Testis (tissue), 3 donors: ENCODE data around the gene ERMP1. TPM values are rescaled to one million over a fixed set of nuclear protein-coding genes. Genes with fewer than 3 reads are reported as not detected.

ENCODE experiments used
- DNase-seq: peaks from one replicate; pipeline ENCODE4 v3.0.0-alpha.2; 2019
- H3K27ac ChIP-seq, 2 donors: fragments of 200-600 bp; sonication (generic); one replicate each; pipeline ENCODE4 v1.5.1; 2019
- H3K27me3 ChIP-seq: fragments of 200-600 bp; sonication (generic); one replicate; pipeline ENCODE4 v1.5.1; 2019
- H3K36me3 ChIP-seq: fragments of 200-600 bp; sonication (generic); one replicate; pipeline ENCODE4 v1.5.1; 2017; ENCODE audit warnings: low read depth; ENCODE audit errors: missing control alignments
- H3K4me1 ChIP-seq: fragments of 200-600 bp; sonication (generic); one replicate; pipeline ENCODE4 v1.5.1; 2019
- H3K4me3 ChIP-seq, 2 donors: fragments of 200-600 bp; sonication (generic); one replicate each; pipeline ENCODE4 v1.5.1; 2017 to 2019
- H3K9me3 ChIP-seq: fragments of 200-600 bp; sonication (generic); one replicate; pipeline ENCODE4 v1.5.1; 2017
- CTCF ChIP-seq, 3 experiments: fragments of 450-650 bp in 2 of 3; fragments of 200-600 bp in 1 of 3; sonication (generic) in 1 of 3; IDR thresholded peaks; one replicate each; pipeline ENCODE4 v1.5.1; 2016 to 2019; ENCODE audit warnings: antibody characterized with exemption in 3 of 3, mild to moderate bottlenecking in 2 of 3, moderate library complexity in 1 of 3
- POLR2A ChIP-seq: fragments of 450-650 bp; IDR thresholded peaks from one replicate; pipeline ENCODE4 v1.6.1; 2017; ENCODE audit warnings: antibody characterized with exemption, mild to moderate bottlenecking, moderate library complexity
- WGBS, 2 donors: methylation state at CpG; one replicate each; pipeline ENCODE4 v1.1.5; 2018; 5-methylcytosine and 5-hydroxymethylcytosine counted together
- intact Hi-C: fragments of 100-400 bp; cut with DNase I; formaldehyde crosslinking; loops from one replicate; pipeline ENCODE4 v1.15.1; 2023; ENCODE audit warnings: low total_unique reads
- polyA plus RNA-seq: library from polyadenylated mRNA; stranded (reverse); fragments of 350-450 nt; fragmentation: Illumina TruSeq; extraction: RNeasy Lipid Tissue Mini Kit (QIAGEN cat#74804); gene quantifications from one replicate; pipeline ENCODE4 v1.2.3, GENCODE V29; 2014; ENCODE audit warnings: low read depth, low replicate concordance; ENCODE audit not compliant: insufficient read depth
- total RNA-seq, 2 donors: library from RNA; depleted of rRNA; stranded (reverse); fragments of >200 nt; gene quantifications; one replicate each; pipeline ENCODE4 v1.2.3, GENCODE V29; 2016

ERMP1 gene
- total and polyA plus RNA-seq, 3 donors from 2014 or later, result 25.7 to 28.9 (median 28.4) TPM

DNA sequence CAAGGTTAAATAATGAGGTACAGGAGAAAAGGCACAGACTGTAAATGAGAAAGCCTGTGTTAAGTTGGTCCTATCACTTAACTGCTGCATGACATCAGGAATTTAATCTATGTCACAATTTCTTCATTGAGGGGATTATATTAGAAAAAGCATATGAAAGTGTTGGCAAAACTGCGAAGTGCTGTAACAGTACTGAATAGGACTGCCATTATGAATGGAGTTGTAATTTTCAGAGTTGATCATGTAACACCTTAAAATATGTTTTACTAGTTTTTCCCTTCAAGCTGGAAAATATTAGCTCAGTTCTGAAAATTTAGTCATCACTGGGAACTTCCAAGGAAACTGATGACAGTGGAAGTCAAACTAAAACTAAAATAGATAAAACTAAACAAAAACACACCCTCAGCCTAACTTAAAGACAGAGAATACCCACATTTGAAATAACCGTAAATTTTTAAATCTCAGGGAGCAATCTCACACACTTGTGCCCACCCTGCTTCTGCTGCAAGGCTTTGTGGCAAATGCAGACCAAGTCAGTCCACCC is 45.1 kb downstream of the ERMP1 start:
- Histone ChIP-seq H3K27me3 (no peaks in the 10 kb centered on the region), H3K36me3 (no peaks in the 10 kb centered on the region), H3K4me3 (no peak overlapping the region), H3K27ac (no peak overlapping the region), H3K4me1 (no peaks in the 10 kb centered on the region), H3K9me3 (no peaks in the 10 kb centered on the region)
- intact Hi-C loops, result no loop called here
- 96 to 97% methylated on average over 2 of the region's 2 CpGs for WGBS, 2 donors
- TF ChIP-seq CTCF (IDR thresholded peaks at IDR 0.05), result no peak
- no peak for DNase-seq

GRCh38 chr9:5787220-5787619 is 45.7 kb downstream of the ERMP1 start:
- Histone ChIP-seq H3K4me1 (no peaks in the 10 kb centered on the region), H3K27me3 (no peaks in the 10 kb centered on the region), H3K4me3 (no peak overlapping the region), H3K36me3 (no peaks in the 10 kb centered on the region), H3K27ac (no peak overlapping the region), H3K9me3 (no peaks in the 10 kb centered on the region)
- no peak for DNase-seq
- TF ChIP-seq CTCF (IDR thresholded peaks at IDR 0.05), result no peak
- no peak for TF ChIP-seq POLR2A
- intact Hi-C loops, result no loop called here
- 94 to 98% methylated on average over 2 of the region's 2 CpGs for WGBS, 2 donors

GRCh38 chr9:5786370-5787127 is 46.4 kb downstream of the ERMP1 start:
- Histone ChIP-seq H3K9me3 (no peaks in the 10 kb centered on the region), H3K4me1 (no peaks in the 10 kb centered on the region), H3K36me3 (no peaks in the 10 kb centered on the region), H3K27ac (no peak overlapping the region), H3K27me3 (no peaks in the 10 kb centered on the region), H3K4me3 (no peak overlapping the region)
- TF ChIP-seq POLR2A (no peak), CTCF (IDR thresholded peaks at IDR 0.05) (no peak)
- no peak for DNase-seq
- intact Hi-C loops, result no loop called here
- WGBS, 2 donors, result 94 to 95% methylated on average over 6 of the region's 6 CpGs

- no peak overlapping the region for H3K27ac ChIP-seq
- H3K27me3 ChIP-seq, result no peaks in the 10 kb centered on the region
- H3K4me1 ChIP-seq, result no peaks in the 10 kb centered on the region
- DNase-seq, result no peak
- no peak overlapping the region for H3K4me3 ChIP-seq
- 60 to 67% methylated on average over 4 of the region's 4 CpGs for WGBS, 2 donors
- intact Hi-C loops, result no loop called here
- no peaks in the 10 kb centered on the region for H3K36me3 ChIP-seq
- no peaks in the 10 kb centered on the region for H3K9me3 ChIP-seq
- TF ChIP-seq POLR2A, result no peak
- TF ChIP-seq CTCF (IDR thresholded peaks at IDR 0.05), result no peak
Observed at GRCh38 chr9:5784526-5785315, 48.2 kb downstream of the ERMP1 start.
